Fibroblast of peridontal ligament (primary cell): Measurements from ENCODE around the gene SURF1.
"Not testable (repeated sequence)": the region's sequence is repeated elsewhere in the genome, so short reads cannot be mapped to it uniquely, and the experiment has no call there.

Experiments used
- DNase-seq: peaks from one replicate; pipeline ENCODE4 v3.0.0-alpha.2; 2010; ENCODE audit errors: extremely low read depth

Gene SURF1

DNA sequence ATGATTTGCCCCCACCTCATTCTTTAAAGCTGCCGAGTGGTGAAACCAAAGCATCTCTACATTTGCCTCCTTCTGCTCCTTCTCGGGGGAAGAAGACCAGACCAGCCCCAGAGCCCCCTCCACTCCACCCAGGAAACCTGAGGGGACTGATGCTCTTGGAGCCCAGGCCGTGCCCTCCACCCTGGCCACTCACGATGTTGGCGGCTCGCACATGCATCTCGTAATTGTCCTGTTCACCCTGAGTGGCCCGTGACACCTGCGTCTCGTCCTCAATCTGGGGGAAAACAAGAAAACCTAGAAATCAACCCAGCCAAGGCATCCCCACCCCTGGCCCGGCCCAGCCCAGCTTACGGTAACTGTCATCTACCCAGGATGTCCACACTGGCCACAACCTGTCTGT, 11.3 kb downstream of the SURF1 start:
- DNase-seq: no peak

DNA sequence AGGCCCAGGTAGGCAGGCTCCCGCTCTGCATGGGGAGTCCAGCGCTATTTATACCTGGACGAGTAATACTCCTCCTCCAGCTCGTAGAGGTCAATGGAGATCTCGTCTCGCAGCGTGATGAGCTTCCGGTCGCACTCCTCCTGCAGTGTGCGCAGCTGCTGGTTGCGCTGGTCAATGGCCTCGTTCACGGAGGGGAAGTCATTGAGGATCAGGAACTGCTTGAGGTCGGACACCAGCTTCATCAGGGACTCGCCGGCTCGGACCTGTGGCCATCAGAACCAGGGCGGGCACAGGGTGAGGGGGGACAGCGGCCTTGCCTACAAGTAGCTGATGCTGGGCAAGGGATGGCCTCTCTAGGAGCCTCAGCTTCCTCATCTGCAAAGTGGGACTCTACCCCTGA, 12.2 kb downstream of the SURF1 start:
- DNase-seq: no peak

DNA sequence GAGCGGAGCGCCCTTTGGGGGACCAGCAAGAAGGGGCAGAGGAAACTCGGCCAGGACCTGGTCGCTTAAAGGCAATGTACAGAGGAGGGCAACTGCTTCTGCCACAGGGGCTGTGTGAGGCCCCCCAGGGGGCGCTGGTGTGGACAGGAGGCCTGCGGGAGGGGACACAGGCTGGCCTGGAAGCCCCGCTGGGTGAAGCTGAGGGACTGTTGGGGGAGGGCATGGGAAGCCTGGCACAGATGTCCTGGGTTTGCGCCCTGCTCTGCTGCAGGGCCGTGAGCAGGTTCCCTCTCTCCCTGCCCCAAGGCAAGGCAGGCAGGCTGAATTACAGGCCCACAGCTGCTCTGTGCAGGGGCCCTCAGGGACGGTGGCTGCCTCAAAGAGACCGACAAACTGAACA, 13.7 kb downstream of the SURF1 start:
- no peak for DNase-seq

DNA sequence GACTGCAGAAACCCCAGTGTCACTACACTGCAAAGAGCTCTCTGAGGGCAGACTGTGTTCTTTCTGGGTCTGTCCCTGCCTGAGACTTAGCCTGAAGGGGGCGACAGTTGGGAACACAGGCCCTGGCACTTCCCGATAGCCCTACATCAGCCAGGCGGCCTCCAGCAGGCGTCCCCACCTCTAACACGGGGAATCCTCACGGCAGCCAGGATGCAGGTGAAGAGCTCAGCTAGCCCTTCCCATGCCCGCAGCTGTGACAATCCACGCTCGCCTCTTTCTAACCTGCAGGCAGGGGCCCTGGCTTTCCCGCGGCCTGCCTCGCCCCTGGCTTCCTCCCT, 14.2 kb downstream of the SURF1 start:
- no peak for DNase-seq

DNA sequence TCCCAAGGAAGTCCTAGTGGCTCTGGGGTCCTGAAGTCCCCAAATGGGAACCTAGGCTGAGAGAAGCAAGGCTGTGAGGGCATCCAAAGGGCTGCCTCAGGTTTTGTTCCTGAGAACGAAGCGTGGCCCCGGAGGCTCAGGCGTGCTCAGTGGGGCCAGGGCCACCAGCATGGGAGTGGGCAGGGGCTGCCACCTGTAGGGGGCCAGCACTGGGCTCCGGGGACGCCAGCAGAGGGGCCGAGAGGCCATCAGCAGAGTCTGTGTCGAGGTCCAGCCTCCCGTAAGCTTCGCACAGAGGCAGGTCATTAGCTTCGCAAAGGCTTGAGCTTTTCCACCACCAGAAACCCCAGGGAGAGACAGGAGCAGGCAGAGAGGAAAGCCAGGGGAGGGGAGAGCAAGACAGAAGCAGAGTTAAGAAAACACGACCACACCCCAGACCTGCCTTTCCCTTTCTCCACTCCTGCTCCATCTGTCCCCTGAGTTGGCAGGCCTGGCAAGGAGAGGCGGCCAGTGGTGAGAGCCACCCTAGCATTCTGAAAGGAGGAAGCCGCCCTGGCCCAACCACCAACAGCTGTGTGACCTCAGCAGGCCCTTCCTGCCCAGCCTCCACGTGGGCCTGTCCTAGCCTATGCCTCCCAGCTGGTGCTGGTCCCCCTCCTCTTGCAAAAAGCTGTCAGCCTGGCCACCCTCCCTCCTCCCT, 14.8 kb downstream of the SURF1 start:
- DNase-seq: no peak

DNA sequence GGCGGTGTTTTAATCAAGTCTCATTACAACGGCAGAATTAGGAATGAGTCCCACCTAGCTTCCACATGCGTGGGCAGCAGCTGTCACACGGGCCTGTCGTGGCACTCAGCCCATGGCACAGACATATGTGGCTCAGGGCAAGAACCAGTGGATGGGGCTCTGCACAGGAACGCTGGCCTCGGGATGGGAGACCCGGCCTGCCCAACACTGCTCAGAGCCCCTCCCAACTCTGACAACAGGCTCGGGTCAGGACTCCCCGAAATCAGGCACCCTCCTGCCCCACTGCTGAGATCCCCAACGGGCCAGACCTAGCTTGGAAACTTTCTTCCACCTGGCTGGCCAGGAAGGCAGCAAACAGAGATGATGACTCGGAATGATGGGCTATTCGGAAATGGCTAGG, 15.4 kb downstream of the SURF1 start:
- DNase-seq: no peak

DNA sequence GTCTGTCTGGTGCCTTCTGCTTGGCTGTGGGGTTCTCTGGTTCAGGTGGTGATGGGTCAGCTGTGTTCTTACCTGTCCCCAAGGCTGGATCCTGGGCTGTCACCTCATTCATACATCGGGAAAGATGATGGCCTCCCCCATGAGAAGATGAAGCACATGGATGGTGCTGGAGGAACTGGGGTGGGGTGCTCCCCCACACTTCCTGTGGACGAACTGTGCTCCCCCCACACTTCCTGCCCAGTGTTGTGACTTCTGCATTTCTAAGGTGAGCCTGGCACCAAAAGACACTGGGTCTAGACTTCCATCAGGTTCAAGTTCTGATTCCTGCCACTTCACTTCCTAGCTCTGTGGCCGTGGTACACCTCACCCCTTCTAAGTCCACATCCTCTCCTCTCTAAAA, 16.0 kb downstream of the SURF1 start:
- no peak for DNase-seq

DNA sequence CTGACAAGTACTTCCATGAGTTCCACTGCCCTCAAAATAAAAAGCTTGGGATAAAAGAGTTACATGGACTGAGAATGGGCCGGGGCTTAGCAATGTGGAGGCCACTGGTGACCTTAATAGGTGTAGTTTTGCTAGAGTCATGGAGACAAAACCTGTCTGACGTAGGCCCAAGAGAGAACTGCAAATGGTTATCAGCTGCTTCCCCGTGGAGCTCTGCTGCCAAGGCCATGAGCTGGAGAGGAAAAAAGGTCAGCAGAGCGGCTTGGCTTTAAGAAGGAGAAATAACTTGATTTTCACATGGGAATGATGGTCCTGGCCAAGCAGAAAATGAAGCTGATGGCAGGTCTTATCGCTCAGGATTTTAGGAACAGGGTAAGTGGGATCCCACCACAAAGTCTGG, 16.6 kb downstream of the SURF1 start:
- DNase-seq: no peak

DNA sequence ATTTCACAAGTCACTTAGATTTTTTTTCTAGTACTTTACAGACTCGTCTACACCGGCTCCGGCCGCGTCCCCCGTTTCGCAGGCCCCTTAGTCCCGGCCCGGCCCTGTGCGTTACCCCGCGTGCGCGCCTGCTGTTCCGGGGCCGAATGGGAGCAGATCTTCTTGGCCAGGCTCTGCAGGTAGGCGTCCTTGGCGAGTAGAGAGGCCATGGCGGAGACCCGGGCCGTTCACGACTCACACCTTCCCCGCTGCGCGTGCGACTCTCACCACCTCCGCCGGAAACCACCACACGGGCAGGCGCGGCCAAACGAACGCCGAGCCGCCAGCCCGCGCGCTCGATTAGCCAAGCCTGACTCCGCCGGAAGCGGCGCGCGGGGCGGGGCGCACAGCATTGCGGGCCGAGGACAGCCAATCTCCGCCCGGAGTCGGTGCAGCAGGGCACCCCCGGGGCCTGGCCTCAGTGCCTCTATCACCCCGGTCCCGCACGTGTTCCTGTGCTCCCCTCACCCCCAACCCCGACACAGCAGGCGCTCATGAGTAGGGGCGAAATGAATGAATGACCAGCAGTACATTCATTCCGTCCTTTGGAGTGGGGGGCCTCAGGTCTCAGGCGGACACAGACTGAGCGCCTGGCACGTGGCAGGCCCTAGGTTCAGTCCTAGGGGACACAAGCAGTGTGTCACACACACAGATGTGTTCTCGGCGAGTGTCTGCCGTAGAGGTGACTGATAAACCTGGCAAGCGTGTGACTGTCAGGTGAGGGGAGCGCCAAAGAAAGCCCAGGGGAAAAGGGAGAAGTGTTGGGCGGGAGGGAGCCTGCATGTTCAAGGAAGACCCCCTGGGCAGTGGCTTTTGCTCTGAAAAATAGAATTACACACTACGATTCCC, 20.1 kb downstream of the SURF1 start, which contains the start of gene SURF6:
Gene SURF6, minus strand, starts transcription at position 265 of the 888 bp plus-strand sequence. Its CDS starts 56 bp downstream, at position 209.
- DNase-seq: peak; percentile 75

DNA sequence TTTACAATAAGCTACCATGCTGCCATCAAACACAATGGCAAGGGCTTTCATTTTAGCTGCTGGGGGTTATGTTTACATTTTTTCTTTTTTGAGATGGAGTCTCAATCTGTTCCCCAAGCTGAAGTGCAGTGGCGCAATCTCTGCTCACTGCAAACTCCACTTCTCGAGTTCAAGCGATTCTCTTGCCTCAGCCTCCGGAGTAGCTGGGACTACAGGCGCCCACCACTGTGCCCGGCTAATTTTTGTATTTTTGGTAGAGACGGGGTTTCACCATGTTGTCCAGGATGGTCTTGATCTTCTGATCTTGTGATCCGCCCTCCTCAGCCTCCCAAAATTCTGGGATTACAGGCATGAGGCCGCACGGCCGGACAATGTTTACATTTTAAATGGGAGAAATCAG, 21.4 kb downstream of the SURF1 start:
- DNase-seq: not testable (repeated sequence)

DNA sequence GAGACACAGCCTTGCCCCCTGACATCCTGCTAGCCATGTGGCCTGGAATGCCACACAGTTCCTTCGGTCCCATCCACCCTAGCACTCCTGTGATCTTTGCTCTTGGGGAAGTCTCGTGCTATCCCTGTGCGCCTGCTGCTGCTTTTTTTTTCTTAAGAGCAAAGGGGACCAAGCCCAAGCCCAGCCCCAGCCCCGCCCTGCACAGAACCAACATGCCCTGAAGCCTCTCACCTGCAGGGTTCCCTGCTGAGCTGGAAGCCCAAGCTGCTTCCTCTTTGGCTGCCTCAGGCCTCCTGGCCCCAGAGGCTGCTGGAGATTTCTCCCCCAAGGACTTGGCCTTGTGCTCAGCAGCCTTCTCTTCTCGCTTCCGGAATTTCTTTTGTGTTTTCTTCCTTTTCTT, 22.1 kb downstream of the SURF1 start:
- no peak for DNase-seq

DNA sequence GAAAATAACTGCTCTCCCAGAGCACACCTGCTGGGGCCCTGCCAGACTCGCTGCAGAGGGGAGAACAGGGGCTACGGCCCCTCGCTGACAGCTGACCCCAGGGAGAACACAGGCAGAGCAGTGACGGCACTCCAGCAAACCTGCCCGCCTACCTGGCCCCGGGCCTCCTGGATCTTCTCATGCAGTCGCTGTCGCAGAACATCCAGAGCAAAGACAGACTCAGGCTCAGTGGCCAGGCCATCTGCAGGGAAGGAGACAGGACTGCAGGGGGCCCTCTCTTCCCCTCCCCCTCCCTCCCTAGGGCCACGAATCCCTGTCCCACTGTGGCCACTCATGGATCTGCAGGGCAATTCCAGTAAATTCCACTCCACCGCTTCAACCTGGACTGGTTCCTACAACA, 22.7 kb downstream of the SURF1 start:
- DNase-seq: no peak

DNA sequence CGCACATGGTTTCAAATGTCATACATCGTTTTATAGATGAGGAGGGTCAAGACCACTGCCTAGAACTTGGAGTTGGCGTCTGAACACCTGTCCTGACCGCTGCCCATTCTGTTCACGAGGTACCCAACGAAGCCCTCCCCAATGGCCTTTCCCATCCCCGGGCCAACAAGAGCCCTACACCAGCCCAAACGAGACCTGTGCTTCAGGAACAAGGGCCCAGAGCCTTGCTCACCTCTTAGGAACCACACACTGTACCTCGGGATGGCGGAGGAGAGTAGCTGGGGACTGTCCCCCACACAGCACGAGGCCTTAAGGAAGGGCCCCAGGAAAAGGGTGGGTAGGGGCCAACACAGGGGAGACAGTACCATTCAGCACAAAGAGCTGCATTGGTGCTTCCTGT, 23.3 kb downstream of the SURF1 start:
- no peak for DNase-seq

DNA sequence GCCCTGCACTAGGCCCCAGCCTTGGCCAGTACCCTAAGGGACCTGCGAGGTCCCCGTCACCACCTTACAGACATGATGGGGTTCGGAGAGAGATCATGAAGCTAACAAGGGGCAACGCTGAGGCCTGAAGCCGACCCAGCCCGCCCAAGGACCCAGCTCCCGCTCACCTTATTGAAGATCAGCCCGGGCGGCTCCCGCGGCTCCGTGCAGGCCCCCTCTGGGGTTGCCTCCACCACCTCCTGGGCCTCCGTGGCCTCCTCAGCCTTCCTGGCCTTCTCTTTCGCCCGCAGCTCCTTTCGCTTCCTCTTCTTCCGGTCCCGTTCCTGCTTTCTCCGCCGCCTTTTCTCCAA, 23.9 kb downstream of the SURF1 start:
- DNase-seq: no peak

DNA sequence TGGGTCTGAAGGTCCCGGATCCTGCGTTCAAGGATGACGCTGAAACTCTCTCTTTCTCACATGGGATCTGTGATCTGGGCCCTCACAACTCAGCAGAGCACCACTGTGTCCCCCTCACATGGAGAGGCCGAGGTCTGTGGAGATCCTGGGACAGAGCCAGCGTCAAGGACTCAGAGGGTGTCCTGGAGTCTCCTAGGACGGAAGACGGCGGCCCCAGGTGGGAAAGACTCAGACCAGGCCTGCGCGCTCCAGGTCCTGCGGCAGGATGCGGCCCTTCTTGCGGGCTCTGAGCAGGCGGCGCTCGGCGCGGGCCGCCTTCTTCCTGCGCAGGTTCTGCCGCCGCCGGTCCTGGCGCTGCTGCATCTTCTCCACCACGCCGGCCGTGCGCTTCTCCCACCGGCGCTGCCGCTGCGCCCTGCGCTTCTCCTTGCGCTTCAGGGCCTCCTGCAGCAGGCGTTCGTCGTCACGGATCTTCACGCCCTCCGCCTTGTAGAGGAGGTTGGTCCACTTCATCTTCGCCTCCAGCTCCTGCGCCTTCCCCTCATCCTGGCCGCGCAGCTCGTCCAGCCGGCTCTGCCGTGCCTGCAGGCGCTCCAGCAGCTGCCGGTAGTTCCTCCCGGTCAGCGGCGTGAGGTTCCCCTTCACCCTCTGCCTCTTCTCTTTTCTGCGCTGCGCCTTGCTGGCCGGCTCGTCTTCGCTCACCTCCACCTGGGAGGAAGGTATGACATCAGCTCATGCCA, 24.5 kb downstream of the SURF1 start:
- no peak for DNase-seq

DNA sequence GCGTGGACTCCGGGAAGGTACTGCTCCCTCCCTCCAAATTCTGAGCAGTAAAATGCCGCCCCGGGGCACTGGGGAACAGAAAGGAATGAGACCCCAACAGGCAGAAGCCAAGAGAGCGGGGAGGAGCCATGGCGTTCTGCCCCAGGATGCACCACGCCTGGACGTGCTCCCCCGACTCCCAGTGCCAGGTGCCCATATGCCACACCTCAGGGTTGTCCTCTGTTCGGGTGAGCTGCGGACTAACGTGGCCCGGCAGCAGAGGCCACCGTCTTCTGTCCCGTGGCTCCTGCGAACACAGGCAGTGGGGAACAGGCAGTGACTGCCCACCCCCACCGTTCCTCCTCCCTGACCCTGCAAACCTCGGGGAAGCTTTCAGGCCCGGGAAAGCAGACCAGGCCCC, 25.1 kb downstream of the SURF1 start:
- no peak for DNase-seq

DNA sequence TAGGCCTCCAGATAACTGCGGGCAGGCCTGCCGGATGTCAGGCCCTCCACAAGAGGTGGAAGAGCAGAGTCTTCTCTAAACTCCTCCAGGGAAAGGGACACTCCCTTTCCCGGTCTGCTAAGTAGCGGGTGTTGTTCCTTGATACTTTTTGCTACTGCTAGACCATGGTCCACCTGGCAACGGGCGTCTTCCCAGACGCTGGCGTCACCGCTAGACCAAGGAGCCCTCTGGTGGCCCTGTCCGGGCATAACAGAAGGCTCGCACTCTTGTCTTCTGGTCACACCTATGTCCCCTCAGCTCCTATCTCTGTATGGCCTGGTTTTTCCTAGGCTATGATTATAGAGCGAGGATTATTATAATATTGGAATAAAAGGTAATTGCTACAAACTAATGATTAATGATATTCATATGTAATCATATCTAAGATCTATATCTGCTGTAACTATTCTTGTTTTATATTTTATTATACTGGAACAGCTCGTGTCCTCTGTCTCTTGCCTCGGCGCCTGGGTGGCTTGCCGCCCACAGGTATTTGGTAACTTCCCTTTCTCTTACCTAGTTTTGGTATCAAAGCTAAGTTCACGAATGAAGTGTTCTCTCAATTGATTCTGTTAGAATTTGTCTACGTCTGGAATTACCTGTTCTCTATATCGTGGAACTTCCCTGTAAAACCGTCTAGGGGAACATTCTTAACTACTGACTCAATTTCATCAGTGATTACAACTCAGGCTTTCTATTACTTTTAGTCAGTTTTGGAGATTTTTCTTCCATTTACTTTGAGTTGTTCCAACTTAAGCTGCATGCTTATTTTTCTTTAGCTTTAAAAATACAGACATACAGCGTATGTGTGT, 26.8 kb downstream of the SURF1 start:
- DNase-seq: not testable (repeated sequence)

DNA sequence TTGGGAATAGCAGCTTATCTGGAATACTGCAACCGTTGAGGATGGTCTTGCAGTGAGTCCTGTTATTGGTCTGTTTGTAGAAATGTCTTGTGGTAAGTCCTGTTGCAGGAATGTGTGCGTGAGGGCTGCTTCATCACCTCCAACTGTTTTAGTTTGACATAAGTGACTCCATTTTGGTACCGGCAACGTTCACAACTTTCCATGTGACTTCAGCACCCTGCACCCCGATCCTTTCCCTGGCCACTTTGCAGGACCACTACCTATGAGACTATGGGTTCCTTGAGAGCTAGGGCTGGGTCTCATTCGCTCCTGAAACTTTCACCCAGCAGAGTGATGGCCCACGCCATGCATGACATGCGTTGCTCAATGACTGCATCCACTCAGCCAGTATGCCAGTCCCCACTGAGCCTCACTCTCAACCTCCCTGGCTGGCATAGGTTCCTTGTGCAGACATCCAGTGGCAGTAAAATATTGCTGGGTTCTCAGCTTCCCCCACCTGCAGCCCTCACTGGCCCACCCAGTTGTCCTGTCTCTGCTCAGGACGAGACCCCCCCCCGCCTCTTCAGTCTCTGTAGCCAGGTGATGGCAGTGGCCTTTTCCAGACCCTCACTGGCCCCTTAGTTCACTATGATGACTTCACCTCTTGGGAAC, 28.3 kb downstream of the SURF1 start:
- DNase-seq: no peak

DNA sequence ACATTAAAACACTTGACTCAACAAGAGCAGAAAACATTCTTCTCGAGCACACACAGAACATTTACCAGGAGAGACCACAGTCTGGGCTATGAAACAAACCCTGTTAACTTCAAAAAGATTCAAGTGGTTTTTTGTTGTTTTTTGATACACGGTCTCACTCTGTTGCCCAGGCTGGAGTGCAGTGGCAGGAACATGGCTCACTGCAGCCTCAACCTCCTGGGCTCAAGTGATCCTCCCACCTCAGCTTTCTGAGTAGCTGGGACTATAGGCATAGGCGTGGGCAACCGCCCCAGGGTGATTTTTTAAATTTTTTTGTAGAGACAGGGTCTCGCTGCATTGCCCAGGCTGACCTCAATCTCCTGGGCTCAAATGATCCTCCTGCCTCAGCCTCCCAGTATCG, 29.3 kb downstream of the SURF1 start:
- not testable (repeated sequence) for DNase-seq

DNA sequence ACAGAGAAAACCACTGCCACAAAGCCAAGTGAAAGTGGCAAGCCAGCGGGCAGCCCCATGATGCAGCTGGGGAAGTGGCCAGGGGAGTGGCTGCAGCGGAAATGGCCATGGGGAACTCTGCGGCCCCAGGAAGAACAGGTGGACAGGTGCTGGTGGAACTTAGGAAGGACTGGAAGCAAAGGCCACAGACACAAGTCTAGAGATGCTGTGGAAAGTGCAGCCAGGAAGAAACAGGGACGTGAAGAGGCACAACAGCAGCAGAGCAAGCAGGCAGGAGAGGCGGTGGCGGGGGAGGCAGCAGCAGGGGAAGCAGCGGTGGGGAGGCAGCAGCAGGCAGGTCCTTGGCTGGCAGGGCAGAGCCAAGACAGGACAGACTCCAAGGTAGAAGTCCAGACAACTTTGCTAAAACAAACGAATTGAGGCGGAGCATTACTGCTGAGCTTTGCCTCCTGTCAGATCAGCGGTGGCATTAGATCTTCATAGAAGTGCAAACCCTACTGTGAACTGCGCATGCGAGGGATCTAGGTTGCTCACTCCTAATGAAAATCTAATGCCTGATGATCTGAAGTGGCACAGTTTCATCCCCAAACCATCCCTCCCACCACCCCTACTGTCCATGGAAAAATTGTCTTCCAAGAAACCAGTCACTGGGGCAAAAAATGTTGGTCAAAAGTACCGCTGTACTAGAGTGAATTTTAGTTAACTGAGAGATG, 32.1 kb downstream of the SURF1 start:
- DNase-seq: no peak

DNA sequence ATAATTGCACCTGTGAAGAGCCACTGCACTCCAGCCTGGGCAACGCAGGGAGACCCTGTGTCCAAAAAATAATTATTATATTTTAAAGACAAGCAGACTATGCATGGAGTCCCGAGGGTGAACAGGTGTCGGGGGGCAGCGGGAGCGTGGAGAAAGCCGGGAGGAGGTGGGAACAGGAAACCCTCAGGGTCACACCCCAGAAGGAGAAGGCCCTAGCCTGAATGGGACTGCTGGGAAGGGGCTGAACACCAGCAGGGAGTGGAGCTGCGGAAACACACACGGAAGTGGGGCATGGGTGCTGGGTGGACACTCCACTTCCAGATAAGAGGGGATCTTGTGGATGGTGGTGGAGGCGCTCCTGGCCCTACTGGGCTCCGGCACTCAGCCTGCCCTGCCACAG, 33.1 kb downstream of the SURF1 start:
- no peak for DNase-seq
